Mucosa of stomach (tissue), 1 donor: ENCODE results near the gene CDK5RAP3.

Experiments
- H3K27me3 ChIP-seq: one replicate; pipeline ENCODE4 v1.7.0; 2013; ENCODE audit warnings: mild to moderate bottlenecking, low read length; ENCODE audit not compliant: control insufficient read depth, insufficient read depth
- H3K36me3 ChIP-seq: one replicate; pipeline ENCODE4 v1.7.0; 2013; ENCODE audit warnings: low read length; ENCODE audit not compliant: control insufficient read depth, insufficient read depth
- H3K4me1 ChIP-seq: one replicate; pipeline ENCODE4 v1.7.0; 2013; ENCODE audit warnings: mild to moderate bottlenecking, low read length; ENCODE audit not compliant: control insufficient read depth, insufficient read depth
- H3K4me3 ChIP-seq: one replicate; pipeline ENCODE4 v1.7.0; 2013; ENCODE audit warnings: low read length
- H3K9ac ChIP-seq: one replicate; pipeline ENCODE4 v1.7.0; 2013; ENCODE audit warnings: mild to moderate bottlenecking, low read length, moderate library complexity
- H3K9me3 ChIP-seq: one replicate; pipeline ENCODE4 v1.7.0; 2013; ENCODE audit warnings: mild to moderate bottlenecking, low read length, moderate library complexity; ENCODE audit not compliant: control insufficient read depth
- donor health status: Pancreatic carcinoma.

Gene CDK5RAP3

DNA sequence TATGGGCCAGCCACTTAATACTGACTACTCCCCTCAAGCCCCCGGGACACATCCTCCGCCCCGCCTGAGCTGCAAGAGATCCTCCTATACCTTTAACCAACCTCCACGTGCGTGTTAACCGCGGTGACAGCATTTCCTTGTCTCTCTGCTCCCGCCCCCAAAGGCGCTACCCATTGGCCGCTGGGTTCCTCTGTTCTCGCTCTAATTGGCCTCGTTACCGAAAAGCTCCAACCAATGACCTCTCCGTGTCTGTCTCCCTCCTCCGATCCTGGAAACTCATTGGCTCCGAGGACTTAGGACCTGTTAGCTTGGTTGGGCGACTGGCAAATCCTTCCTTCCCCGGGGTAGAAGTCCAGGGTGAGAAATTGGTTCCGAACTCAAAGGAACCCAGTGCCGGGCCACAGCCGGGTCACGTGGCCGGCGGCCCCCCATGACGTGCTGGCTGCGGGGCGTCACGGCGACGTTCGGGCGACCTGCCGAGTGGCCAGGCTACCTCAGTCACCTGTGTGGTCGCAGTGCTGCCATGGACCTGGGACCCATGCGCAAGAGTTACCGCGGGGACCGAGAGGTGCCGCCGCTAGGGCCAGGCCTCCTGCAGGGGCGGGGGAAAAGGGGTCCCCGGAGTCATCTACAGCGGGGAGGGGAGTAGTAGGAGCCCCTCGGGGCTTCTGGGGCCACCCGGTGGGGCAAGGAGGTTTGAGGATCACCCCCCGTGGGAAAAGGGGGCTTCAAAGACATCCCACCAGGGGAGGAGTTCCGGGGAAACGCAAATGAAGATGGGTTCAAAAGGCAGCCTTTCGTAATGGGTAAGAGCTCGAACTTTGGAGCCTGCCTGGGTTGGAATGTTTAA, 29.4 kb upstream of the CDK5RAP3 start, which contains the start of gene PNPO:
TSS of gene PNPO (plus strand) at position 326 of the 850 bp plus-strand sequence. CDS start at position 431, 105 bp downstream.
- H3K4me1 ChIP-seq, result peaks cover 18% of the 10 kb centered on the region
- no peaks in the 10 kb centered on the region for H3K9me3 ChIP-seq
- no peaks in the 10 kb centered on the region for H3K27me3 ChIP-seq
- H3K4me3 ChIP-seq, result peak within 1 kb of the TSS; percentile 28
- peaks cover 1% of the 10 kb centered on the region for H3K36me3 ChIP-seq
- H3K9ac ChIP-seq, result peak within 1 kb of the TSS; percentile 79

DNA sequence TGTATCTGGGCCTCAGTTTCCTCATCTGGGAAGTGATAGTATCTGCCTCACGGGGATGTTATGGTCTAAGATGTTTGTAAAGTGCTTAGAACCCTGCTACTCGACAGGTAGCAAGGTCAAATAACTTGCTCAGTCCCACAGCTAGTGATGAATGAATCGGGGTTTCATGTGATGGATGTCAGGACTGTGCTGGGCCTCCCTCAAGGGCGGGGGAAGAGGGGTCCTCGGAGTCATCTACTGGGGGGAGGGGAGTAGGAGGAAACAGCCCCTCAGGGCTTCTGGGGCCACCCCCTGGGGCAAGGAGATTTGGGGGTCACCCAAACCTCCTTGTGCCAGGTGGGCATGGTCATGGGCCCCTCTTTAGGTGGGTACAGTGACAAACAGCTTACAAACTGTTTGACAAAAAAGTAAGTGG, 28.8 kb upstream of the CDK5RAP3 start:
- Histone ChIP-seq H3K4me3 (peak overlapping the region; percentile 28), H3K4me1 (peaks cover 24% of the 10 kb centered on the region), H3K36me3 (peaks cover 4% of the 10 kb centered on the region), H3K9me3 (no peaks in the 10 kb centered on the region), H3K9ac (peak overlapping the region; percentile 79), H3K27me3 (no peaks in the 10 kb centered on the region)

DNA sequence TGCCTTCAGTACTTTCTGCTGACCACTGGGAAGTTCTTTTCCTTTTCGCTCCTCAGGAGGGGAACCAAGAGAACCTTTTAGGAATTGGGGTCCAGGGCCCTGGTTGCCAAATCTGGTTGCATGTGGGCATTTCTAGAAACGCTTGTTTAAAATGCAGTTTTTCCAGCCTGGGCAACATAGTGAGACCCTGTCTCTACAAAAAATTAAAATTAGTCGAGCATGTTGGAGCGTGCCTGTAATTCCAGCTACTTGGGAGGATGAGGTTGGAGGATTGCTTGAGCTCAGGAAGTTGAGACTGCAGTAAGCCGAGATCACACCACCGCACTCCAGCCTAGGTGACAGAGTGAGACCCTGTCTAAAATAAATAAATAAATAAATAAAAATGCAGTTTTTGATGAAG, 28.3 kb upstream of the CDK5RAP3 start:
- Histone ChIP-seq H3K36me3 (peaks cover 4% of the 10 kb centered on the region), H3K4me3 (no peak overlapping the region)

DNA sequence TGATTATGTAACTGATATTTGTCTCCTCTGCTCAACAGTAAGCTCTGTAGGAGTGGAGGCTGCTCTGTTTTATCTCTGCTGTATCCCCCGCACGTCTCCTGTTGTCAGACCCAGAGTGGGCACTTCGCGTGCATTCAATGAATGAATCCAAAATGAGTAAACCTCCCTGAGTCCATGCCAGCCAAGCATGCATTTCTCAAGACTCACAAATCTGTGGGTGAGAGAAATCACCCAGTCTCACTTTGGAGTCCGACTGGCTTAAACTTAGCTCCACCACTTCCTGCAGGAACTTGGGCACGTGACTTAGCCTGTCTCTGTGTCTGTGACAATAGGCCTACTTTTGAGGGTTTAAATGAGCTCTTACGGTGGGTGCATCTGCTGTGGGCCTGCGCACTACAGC, 25.8 kb upstream of the CDK5RAP3 start:
- H3K36me3 ChIP-seq, result peaks cover 14% of the 10 kb centered on the region
- H3K4me3 ChIP-seq, result no peak overlapping the region
- no peaks in the 10 kb centered on the region for H3K9me3 ChIP-seq
- H3K4me1 ChIP-seq, result peaks cover 49% of the 10 kb centered on the region
- H3K9ac ChIP-seq, result no peak overlapping the region
- H3K27me3 ChIP-seq, result no peaks in the 10 kb centered on the region

More for the DNA sequence above, 28.3 kb upstream of the CDK5RAP3 start:
- Histone ChIP-seq H3K9me3 (no peaks in the 10 kb centered on the region), H3K27me3 (no peaks in the 10 kb centered on the region), H3K9ac (peak overlapping the region; percentile 79), H3K4me1 (peaks cover 25% of the 10 kb centered on the region)

DNA sequence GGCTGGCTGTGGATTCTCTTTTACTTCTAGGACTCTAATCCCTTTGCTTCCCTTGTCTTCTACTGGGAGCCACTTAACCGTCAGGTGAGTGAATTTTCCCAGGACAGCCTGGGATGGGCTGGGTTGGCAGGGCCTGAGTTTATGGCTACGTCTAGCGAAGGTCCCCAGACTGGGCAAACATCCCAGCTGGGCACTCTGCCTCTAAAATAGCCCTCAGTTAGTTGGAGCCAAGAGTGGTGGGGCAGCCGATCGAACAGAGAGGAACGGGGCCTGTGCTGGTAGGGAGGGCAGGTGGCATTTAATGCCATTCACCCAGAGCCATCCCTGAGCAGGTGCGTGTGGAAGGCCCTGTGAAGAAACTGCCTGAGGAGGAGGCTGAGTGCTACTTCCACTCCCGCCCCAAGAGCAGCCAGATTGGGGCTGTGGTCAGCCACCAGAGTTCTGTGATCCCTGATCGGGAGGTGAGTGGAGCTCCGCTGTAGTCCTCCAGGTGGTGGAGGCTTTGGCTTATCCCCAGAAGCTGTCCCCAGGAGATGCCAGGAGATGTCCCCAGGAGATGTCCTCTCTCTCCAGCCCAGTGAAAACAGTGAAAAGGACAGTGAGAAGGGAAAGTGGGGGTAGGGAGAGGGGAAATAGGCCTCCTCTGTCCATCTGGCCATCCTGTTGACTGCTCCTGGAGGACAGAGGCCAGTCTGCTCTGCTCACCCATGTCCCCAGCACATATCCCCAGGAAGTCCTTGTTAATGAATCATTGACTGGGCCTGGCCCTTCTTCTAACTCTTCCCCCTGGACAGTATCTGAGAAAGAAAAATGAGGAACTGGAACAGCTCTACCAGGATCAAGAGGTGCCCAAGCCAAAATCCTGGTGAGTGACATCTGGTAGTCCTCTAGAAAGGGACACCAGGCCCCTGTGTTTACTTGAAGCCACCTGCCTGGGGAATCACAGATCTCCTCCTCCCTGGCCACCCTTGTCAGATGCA, 25.1 kb upstream of the CDK5RAP3 start:
- H3K9me3 ChIP-seq, result no peaks in the 10 kb centered on the region
- no peak overlapping the region for H3K9ac ChIP-seq
- peaks cover 14% of the 10 kb centered on the region for H3K36me3 ChIP-seq
- no peaks in the 10 kb centered on the region for H3K27me3 ChIP-seq
- no peak overlapping the region for H3K4me3 ChIP-seq
- peaks cover 55% of the 10 kb centered on the region for H3K4me1 ChIP-seq

DNA sequence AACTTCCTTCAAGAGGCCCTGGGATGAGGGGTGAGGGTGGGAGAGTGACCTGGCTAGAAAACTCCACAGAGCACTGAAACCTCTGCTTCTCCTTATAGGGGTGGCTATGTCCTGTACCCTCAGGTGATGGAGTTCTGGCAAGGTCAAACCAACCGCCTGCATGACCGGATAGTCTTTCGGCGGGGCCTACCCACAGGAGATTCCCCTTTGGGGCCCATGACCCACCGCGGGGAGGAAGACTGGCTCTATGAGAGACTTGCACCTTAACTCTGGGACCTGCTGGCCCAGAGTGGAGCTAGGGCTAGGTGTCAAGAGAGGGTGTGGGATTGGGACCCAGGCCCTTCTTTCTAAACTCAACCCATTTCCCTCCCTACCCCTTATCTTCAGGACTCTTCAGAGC, 24.4 kb upstream of the CDK5RAP3 start:
- Histone ChIP-seq H3K9me3 (no peaks in the 10 kb centered on the region), H3K4me1 (peaks cover 57% of the 10 kb centered on the region), H3K4me3 (no peak overlapping the region), H3K36me3 (peaks cover 19% of the 10 kb centered on the region), H3K9ac (no peak overlapping the region), H3K27me3 (no peaks in the 10 kb centered on the region)

DNA sequence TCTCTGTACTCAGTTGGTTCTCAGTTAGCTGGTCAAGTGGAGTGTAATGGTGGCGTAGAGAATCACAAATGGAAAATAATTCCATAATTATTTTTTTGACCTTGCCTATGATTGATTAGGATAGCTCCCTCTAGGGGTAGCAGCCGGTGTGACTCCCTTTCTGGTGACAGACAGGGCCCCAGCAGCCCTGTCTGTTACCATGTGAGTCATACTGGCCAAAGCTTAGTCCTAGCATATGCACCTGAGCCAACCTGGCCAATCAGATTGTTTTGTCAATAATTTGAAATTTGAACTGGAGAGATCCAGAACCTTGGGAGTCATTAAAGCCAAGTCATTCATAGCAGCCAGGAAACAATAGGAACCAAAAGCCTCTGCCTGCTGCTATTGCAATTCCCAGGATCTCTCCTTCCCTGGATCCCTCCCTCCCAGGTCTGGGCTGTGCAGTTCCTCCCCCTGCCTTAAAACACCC, 23.9 kb upstream of the CDK5RAP3 start:
- H3K27me3 ChIP-seq, result no peaks in the 10 kb centered on the region
- H3K9ac ChIP-seq, result no peak overlapping the region
- peaks cover 19% of the 10 kb centered on the region for H3K36me3 ChIP-seq

DNA sequence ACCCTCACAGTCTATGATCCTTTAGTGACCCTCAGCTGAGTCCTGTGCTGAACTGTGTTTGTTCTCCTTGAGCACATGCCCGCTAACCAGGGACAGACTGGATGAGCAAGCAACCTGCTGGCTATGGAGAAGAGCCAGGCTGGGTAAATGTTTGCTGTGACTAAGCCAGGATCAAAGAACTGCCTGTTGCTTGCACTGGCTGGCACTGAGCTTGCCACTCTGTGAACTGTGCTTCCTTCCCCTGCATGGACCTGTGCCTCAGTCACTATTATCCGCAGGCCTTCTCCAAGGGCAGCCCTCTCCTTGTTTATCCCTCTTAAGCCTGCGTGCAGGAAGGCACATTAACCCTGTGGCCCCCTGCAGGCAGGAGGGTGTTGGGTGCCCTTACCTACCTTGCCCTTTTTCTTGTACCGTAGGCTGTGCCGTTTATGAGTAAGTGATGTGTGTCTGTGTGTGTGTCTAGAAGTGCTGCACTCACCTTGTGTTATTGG, 22.2 kb upstream of the CDK5RAP3 start:
- H3K4me1 ChIP-seq, result peaks cover 71% of the 10 kb centered on the region
- peaks cover 19% of the 10 kb centered on the region for H3K36me3 ChIP-seq
- H3K9me3 ChIP-seq, result no peaks in the 10 kb centered on the region
- no peaks in the 10 kb centered on the region for H3K27me3 ChIP-seq
- peak overlapping the region; percentile 47 for H3K9ac ChIP-seq
- no peak overlapping the region for H3K4me3 ChIP-seq

More for the DNA sequence above, 23.9 kb upstream of the CDK5RAP3 start:
- H3K4me3 ChIP-seq, result no peak overlapping the region
- peaks cover 61% of the 10 kb centered on the region for H3K4me1 ChIP-seq
- H3K9me3 ChIP-seq, result no peaks in the 10 kb centered on the region

DNA sequence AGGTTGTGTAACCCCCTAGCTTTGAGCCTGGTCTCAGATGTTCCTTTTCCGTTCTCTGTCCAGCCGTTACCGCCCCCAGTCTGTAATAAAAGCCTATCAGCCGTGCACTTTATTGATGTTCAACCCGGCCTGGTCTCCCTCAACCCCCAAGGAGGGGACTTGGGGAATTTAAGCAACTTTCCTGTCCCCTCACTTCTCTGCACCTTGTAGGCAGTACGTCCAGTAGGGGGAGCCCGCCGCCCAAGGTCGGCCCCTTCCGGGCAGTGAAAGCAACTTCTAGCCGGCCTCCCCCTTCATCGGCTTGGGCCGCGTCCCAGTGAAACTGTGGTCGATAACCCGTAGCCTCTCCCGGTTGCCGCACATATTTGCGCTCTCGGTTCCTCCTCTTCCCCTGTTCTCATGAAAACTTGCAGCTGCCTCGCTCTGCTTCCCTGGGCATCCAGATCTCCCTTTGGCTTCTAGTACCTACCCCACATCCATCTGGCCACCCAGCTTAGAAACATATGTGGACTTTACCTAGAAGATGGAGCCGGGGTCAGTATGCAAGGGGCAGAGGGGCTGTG, 21.6 kb upstream of the CDK5RAP3 start:
- Histone ChIP-seq H3K4me3 (peak overlapping the region; percentile 4), H3K9me3 (no peaks in the 10 kb centered on the region), H3K27me3 (no peaks in the 10 kb centered on the region), H3K9ac (peak overlapping the region; percentile 47), H3K4me1 (peaks cover 76% of the 10 kb centered on the region), H3K36me3 (peaks cover 19% of the 10 kb centered on the region)

DNA sequence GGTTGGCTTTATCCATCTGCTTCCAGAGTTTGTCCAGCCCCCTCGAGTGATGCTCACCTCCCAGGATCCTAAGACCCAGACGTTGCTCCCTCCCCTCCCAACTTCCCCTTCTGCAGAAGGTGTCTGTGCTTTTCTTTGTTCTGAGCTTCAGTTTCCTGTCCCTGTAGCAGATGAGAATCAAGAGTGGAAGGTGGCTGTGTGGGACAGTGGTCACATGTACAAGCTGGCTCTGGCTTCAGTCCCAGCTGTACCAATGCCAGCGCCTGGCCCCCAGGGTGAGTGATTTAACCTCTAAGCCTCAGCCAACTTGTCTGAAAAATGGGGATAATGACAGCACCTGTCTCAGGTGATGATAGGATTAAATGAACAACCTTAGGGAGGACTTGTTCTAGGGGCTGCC, 21.0 kb upstream of the CDK5RAP3 start:
- Histone ChIP-seq H3K4me1 (peaks cover 76% of the 10 kb centered on the region), H3K9ac (peak overlapping the region; percentile 47), H3K4me3 (peak overlapping the region; percentile 4), H3K27me3 (no peaks in the 10 kb centered on the region), H3K36me3 (peaks cover 19% of the 10 kb centered on the region), H3K9me3 (no peaks in the 10 kb centered on the region)

DNA sequence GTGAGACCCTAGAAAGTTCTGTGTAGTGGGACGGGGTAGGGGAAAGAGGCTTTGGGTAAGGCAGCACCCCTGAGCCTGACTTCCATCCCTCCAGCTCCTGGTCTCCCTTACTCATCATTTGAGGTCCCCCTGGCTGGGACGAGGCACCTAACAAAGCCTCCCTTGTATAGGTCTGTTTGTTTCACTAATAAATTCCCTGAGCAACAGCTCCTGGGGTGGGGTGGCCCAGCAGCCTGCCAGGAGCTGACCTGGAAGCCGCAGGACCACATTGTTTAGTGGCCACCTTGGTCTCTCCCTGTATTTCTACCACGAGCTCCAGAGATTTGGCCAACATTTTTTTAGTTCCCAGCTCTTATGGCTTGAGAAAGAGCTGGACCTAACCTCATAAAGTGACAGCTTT, 20.5 kb upstream of the CDK5RAP3 start:
- peaks cover 74% of the 10 kb centered on the region for H3K4me1 ChIP-seq
- H3K27me3 ChIP-seq, result no peaks in the 10 kb centered on the region
- H3K36me3 ChIP-seq, result peaks cover 19% of the 10 kb centered on the region
- H3K4me3 ChIP-seq, result no peak overlapping the region
- no peaks in the 10 kb centered on the region for H3K9me3 ChIP-seq
- peak overlapping the region; percentile 47 for H3K9ac ChIP-seq
